Mucosa of rectum (tissue), 2 donors: ENCODE measurements around the gene SMAD3.

ENCODE experiments used
- H3K27ac ChIP-seq, 2 donors: one replicate each; pipeline ENCODE4 v1.7.0; 2013; ENCODE audit warnings: inconsistent platforms in 2 of 2, low read depth in 2 of 2, low read length in 2 of 2
- H3K27me3 ChIP-seq, 2 donors: one replicate each; pipeline ENCODE4 v1.7.0; 2013; ENCODE audit warnings: low read length in 2 of 2; ENCODE audit not compliant: control insufficient read depth in 2 of 2, insufficient read depth in 2 of 2
- H3K36me3 ChIP-seq, 2 donors: one replicate each; pipeline ENCODE4 v1.7.0; 2013; ENCODE audit warnings: low read length in 2 of 2; ENCODE audit not compliant: control insufficient read depth in 2 of 2, insufficient read depth in 2 of 2
- H3K4me1 ChIP-seq, 2 donors: one replicate each; pipeline ENCODE4 v1.7.0; 2013; ENCODE audit warnings: low read length in 2 of 2, mild to moderate bottlenecking in 1 of 2; ENCODE audit not compliant: control insufficient read depth in 2 of 2, insufficient read depth in 2 of 2
- H3K4me3 ChIP-seq, 2 donors: one replicate each; pipeline ENCODE4 v1.7.0; 2013; ENCODE audit warnings: low read length in 2 of 2
- H3K9ac ChIP-seq, 2 donors: one replicate each; pipeline ENCODE4 v1.7.0; 2013; ENCODE audit warnings: low read length in 2 of 2, low read depth in 1 of 2, mild to moderate bottlenecking in 1 of 2
- H3K9me3 ChIP-seq, 2 donors: one replicate each; pipeline ENCODE4 v1.7.0; 2013; ENCODE audit warnings: low read length in 2 of 2; ENCODE audit not compliant: control insufficient read depth in 2 of 2
- donor health status: healthy.
- donor health status: Normal muscosa, but diverticular disease.

The SMAD3 gene

GRCh38 chr15:67227846-67228245 is 162.4 kb downstream of the SMAD3 start:
- Histone ChIP-seq H3K4me1 (peaks cover 0 to 18% of the 10 kb centered on the region in 2 donors), H3K27ac (no peak overlapping the region), H3K36me3 (peaks cover 11 to 12% of the 10 kb centered on the region in 2 donors)

GRCh38 chr15:67228286-67228685 is 162.9 kb downstream of the SMAD3 start:
- peaks cover 0 to 15% of the 10 kb centered on the region in 2 donors for H3K4me1 ChIP-seq
- H3K36me3 ChIP-seq = peaks cover 12 to 16% of the 10 kb centered on the region in 2 donors
- H3K27ac ChIP-seq = no peak overlapping the region
- H3K27me3 ChIP-seq = no peaks in the 10 kb centered on the region
- H3K9ac ChIP-seq = no peak overlapping the region
- H3K4me3 ChIP-seq = no peak overlapping the region
- H3K9me3 ChIP-seq = no peaks in the 10 kb centered on the region

More at GRCh38 chr15:67227846-67228245, 162.4 kb downstream of the SMAD3 start:
- no peaks in the 10 kb centered on the region for H3K27me3 ChIP-seq
- no peak overlapping the region for H3K4me3 ChIP-seq
- no peaks in the 10 kb centered on the region for H3K9me3 ChIP-seq
- H3K9ac ChIP-seq = no peak overlapping the region

- H3K36me3 ChIP-seq = peaks cover 16 to 29% of the 10 kb centered on the region in 2 donors
Measured at GRCh38 chr15:67230504-67230903, 165.1 kb downstream of the SMAD3 start.

GRCh38 chr15:67232591-67232990 is 167.2 kb downstream of the SMAD3 start:
- no peak overlapping the region for H3K27ac ChIP-seq
- H3K4me1 ChIP-seq = no peaks in the 10 kb centered on the region
- no peak overlapping the region for H3K4me3 ChIP-seq
- H3K36me3 ChIP-seq = peaks cover 19 to 29% of the 10 kb centered on the region in 2 donors
- no peaks in the 10 kb centered on the region for H3K9me3 ChIP-seq
- H3K27me3 ChIP-seq = no peaks in the 10 kb centered on the region
- no peak overlapping the region for H3K9ac ChIP-seq

More at GRCh38 chr15:67230504-67230903, 165.1 kb downstream of the SMAD3 start:
- Histone ChIP-seq H3K27me3 (no peaks in the 10 kb centered on the region), H3K4me1 (no peaks in the 10 kb centered on the region), H3K9me3 (no peaks in the 10 kb centered on the region), H3K4me3 (no peak overlapping the region), H3K27ac (no peak overlapping the region), H3K9ac (no peak overlapping the region)

- H3K9me3 ChIP-seq = no peaks in the 10 kb centered on the region
- no peak overlapping the region for H3K9ac ChIP-seq
- no peak overlapping the region for H3K4me3 ChIP-seq
- peaks cover 1 to 3% of the 10 kb centered on the region in 2 donors for H3K36me3 ChIP-seq
- no peak overlapping the region for H3K27ac ChIP-seq
- H3K4me1 ChIP-seq = peaks cover 9 to 22% of the 10 kb centered on the region in 2 donors
- H3K27me3 ChIP-seq = no peaks in the 10 kb centered on the region
Measured at GRCh38 chr15:67240235-67241131, 175.1 kb downstream of the SMAD3 start.

GRCh38 chr15:67241132-67241855 is 175.9 kb downstream of the SMAD3 start:
- H3K27me3 ChIP-seq = no peaks in the 10 kb centered on the region
- H3K36me3 ChIP-seq = peaks cover under 1 to 9% of the 10 kb centered on the region in 2 donors
- H3K4me3 ChIP-seq = no peak overlapping the region
- no peaks in the 10 kb centered on the region for H3K9me3 ChIP-seq
- H3K27ac ChIP-seq = peak overlapping the region in 1 of 2 donors; percentile 10
- H3K4me1 ChIP-seq = peaks cover 9 to 22% of the 10 kb centered on the region in 2 donors
- no peak overlapping the region for H3K9ac ChIP-seq

GRCh38 chr15:67242708-67243111 is 177.3 kb downstream of the SMAD3 start:
- peaks cover 9 to 22% of the 10 kb centered on the region in 2 donors for H3K4me1 ChIP-seq
- no peaks in the 10 kb centered on the region for H3K27me3 ChIP-seq
- H3K9me3 ChIP-seq = no peaks in the 10 kb centered on the region
- peaks cover 0 to 9% of the 10 kb centered on the region in 2 donors for H3K36me3 ChIP-seq
- peak overlapping the region in 1 of 2 donors; percentile 10 for H3K27ac ChIP-seq
- no peak overlapping the region for H3K4me3 ChIP-seq
- H3K9ac ChIP-seq = no peak overlapping the region
